HL-60 (cell line): ENCODE measurements around the gene MTR.

Source experiments
- CTCF ChIP-seq: IDR thresholded peaks from one replicate; pipeline ENCODE4 v1.5.1; 2011; ENCODE audit warnings: low read length, control low read depth, inconsistent platforms; ENCODE audit not compliant: insufficient read depth
- GABPA ChIP-seq: IDR thresholded peaks from 2 replicates; pipeline ENCODE4 v1.6.1; 2012; ENCODE audit warnings: low read depth
- POLR2AphosphoS5 ChIP-seq: IDR thresholded peaks from 2 replicates; pipeline ENCODE4 v1.6.1; 2012; ENCODE audit warnings: low read depth
- TF ChIP-seq, protein P1 (sequence below): IDR thresholded peaks from 2 replicates; pipeline ENCODE4 v1.6.1; 2012; ENCODE audit warnings: low read depth; ENCODE audit not compliant: insufficient replicate concordance

DNA sequence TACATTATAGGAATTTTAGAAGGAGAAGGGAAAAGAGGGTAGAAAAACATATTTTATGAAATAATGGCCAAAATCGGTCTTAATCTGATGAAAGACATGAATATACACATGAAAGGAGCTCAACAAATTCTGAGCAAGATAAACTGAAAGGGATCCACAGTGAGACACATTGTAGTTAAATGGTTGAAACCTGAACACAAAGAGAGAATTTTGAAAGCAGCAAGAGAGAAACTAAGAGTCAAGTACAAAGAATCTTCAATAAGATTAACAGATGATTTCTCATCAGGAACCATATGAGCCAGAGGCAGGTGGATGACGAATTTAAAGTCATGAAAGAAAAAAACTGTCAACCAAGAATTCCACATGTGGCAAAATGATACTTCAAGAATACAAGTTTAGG is 15.8 kb upstream of the MTR start:
- no peak for TF ChIP-seq CTCF
- no peak for TF ChIP-seq GABPA
- TF ChIP-seq POLR2AphosphoS5 = no peak
- TF ChIP-seq, protein P1, sequence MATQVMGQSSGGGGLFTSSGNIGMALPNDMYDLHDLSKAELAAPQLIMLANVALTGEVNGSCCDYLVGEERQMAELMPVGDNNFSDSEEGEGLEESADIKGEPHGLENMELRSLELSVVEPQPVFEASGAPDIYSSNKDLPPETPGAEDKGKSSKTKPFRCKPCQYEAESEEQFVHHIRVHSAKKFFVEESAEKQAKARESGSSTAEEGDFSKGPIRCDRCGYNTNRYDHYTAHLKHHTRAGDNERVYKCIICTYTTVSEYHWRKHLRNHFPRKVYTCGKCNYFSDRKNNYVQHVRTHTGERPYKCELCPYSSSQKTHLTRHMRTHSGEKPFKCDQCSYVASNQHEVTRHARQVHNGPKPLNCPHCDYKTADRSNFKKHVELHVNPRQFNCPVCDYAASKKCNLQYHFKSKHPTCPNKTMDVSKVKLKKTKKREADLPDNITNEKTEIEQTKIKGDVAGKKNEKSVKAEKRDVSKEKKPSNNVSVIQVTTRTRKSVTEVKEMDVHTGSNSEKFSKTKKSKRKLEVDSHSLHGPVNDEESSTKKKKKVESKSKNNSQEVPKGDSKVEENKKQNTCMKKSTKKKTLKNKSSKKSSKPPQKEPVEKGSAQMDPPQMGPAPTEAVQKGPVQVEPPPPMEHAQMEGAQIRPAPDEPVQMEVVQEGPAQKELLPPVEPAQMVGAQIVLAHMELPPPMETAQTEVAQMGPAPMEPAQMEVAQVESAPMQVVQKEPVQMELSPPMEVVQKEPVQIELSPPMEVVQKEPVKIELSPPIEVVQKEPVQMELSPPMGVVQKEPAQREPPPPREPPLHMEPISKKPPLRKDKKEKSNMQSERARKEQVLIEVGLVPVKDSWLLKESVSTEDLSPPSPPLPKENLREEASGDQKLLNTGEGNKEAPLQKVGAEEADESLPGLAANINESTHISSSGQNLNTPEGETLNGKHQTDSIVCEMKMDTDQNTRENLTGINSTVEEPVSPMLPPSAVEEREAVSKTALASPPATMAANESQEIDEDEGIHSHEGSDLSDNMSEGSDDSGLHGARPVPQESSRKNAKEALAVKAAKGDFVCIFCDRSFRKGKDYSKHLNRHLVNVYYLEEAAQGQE = no peak
